HG03457 (cell line): ENCODE results near the gene TNFAIP2.

Source experiments
- ATAC-seq: cut with Tn5 transposase; IDR thresholded peaks from one replicate; pipeline ENCODE4 v1.9.1; 2021; ENCODE audit warnings: moderate number of reproducible peaks; ENCODE audit not compliant: unreplicated experiment

TNFAIP2 gene

GRCh38 chr14:103122947-103123633 is at the start of gene TNFAIP2:
Gene TNFAIP2 (plus strand): TSS chr14:103123461. CDS start chr14:103126458, 2,997 bp downstream.
- no peak for ATAC-seq

- ATAC-seq, result no peak
Measured at GRCh38 chr14:103073876-103074728, 49.2 kb upstream of the TNFAIP2 start.

GRCh38 chr14:103074729-103075367 is 48.4 kb upstream of the TNFAIP2 start:
- ATAC-seq, result no peak

- no peak for ATAC-seq
Measured at GRCh38 chr14:103078420-103078749, 44.9 kb upstream of the TNFAIP2 start.

- ATAC-seq, result no peak
Measured at GRCh38 chr14:103078860-103079587, 44.2 kb upstream of the TNFAIP2 start.

GRCh38 chr14:103081951-103082350 is 41.3 kb upstream of the TNFAIP2 start:
- no peak for ATAC-seq

GRCh38 chr14:103084021-103084919 is 39.0 kb upstream of the TNFAIP2 start, which contains the start of gene LBHD2:
Gene LBHD2 (plus strand): TSS chr14:103084210. CDS start chr14:103086013, 1,803 bp downstream.
- ATAC-seq, result no peak

- ATAC-seq, result no peak
Measured at GRCh38 chr14:103085106-103086091, 37.9 kb upstream of the TNFAIP2 start.

GRCh38 chr14:103086771-103087342 is 36.4 kb upstream of the TNFAIP2 start:
- no peak for ATAC-seq

GRCh38 chr14:103087343-103087835 is 35.9 kb upstream of the TNFAIP2 start:
- ATAC-seq, result no peak

- no peak for ATAC-seq
Measured at GRCh38 chr14:103088921-103089320, 34.3 kb upstream of the TNFAIP2 start.

- ATAC-seq, result no peak
Measured at GRCh38 chr14:103089386-103090335, 33.6 kb upstream of the TNFAIP2 start.

GRCh38 chr14:103090481-103091020 is 32.7 kb upstream of the TNFAIP2 start:
- no peak for ATAC-seq

GRCh38 chr14:103091041-103091882 is 32.0 kb upstream of the TNFAIP2 start:
- ATAC-seq, result no peak

- no peak for ATAC-seq
Measured at GRCh38 chr14:103091883-103092222, 31.4 kb upstream of the TNFAIP2 start.

- no peak for ATAC-seq
Measured at GRCh38 chr14:103093856-103094405, 29.3 kb upstream of the TNFAIP2 start.
